SJCRH30 (cell line): ENCODE results near the gene CRTC1. TPM values are rescaled to one million over a fixed set of nuclear protein-coding genes. Genes with fewer than 3 reads are reported as not detected.
A peak's percentile ranks its signal among the peaks of the same experiment; 100 is the strongest.

Experiments used
- DNase-seq, 2 experiments: peaks; one replicate each; pipeline ENCODE4 v3.0.0-alpha.2; 2015 to 2020
- H3K27ac ChIP-seq: fragments of 250-450 bp; sonication (Bioruptor Pico); 2 replicates; pipeline ENCODE4 v1.5.1; 2020; ENCODE audit warnings: mild to moderate bottlenecking, moderate library complexity
- H3K27me3 ChIP-seq: fragments of 250-450 bp; sonication (Bioruptor Pico); 2 replicates; pipeline ENCODE4 v1.5.1; 2020; ENCODE audit warnings: mild to moderate bottlenecking, moderate library complexity
- H3K36me3 ChIP-seq: fragments of 250-450 bp; sonication (Bioruptor Pico); 2 replicates; pipeline ENCODE4 v1.5.1; 2020; ENCODE audit warnings: mild to moderate bottlenecking, moderate library complexity
- H3K4me1 ChIP-seq: fragments of 250-450 bp; sonication (Bioruptor Pico); 2 replicates; pipeline ENCODE4 v1.5.1; 2020; ENCODE audit warnings: mild to moderate bottlenecking, moderate library complexity
- H3K4me3 ChIP-seq: fragments of 250-450 bp; sonication (Bioruptor Pico); 2 replicates; pipeline ENCODE4 v1.5.1; 2020; ENCODE audit warnings: mild to moderate bottlenecking, moderate library complexity
- H3K9me3 ChIP-seq: fragments of 250-450 bp; sonication (Bioruptor Pico); replicated peaks from 2 replicates; pipeline ENCODE4 v1.5.1; 2020; ENCODE audit warnings: mild to moderate bottlenecking, moderate library complexity
- total RNA-seq: library from RNA; depleted of rRNA; stranded (reverse); fragments of >200 nt; shearing (Covaris generic); gene quantifications from 2 replicates; pipeline ENCODE4 v1.2.3, GENCODE V29; 2014

Gene CRTC1
- total RNA-seq, 1 experiment from 2014 or later, result 3.5 TPM

GRCh38 chr19:18659281-18660050, 24.0 kb upstream of the CRTC1 start:
- DNase-seq, result peak in 1 of 2 experiments; percentile 48
- H3K4me1 ChIP-seq, result peaks cover 33% of the 10 kb centered on the region
- no peaks in the 10 kb centered on the region for H3K36me3 ChIP-seq
- H3K4me3 ChIP-seq, result no peak overlapping the region
- H3K27me3 ChIP-seq, result peaks cover 13% of the 10 kb centered on the region; the same call in 1 of the 2 replicates
- H3K27ac ChIP-seq, result no peak overlapping the region
- no peaks in the 10 kb centered on the region for H3K9me3 ChIP-seq

- no peaks in the 10 kb centered on the region for H3K36me3 ChIP-seq
- H3K9me3 ChIP-seq, result no peaks in the 10 kb centered on the region
- peaks cover 15% of the 10 kb centered on the region; the same call in 1 of the 2 replicates for H3K27me3 ChIP-seq
- no peak overlapping the region for H3K27ac ChIP-seq
- DNase-seq, result no peak
- peaks cover 33% of the 10 kb centered on the region for H3K4me1 ChIP-seq
- H3K4me3 ChIP-seq, result peak overlapping the region; percentile 16; the same call in 1 of the 2 replicates
Observed at GRCh38 chr19:18660051-18660910, 23.2 kb upstream of the CRTC1 start.

- no peaks in the 10 kb centered on the region for H3K9me3 ChIP-seq
- H3K27me3 ChIP-seq, result peaks cover 23% of the 10 kb centered on the region
- DNase-seq, result no peak
- H3K27ac ChIP-seq, result no peak overlapping the region
- H3K4me3 ChIP-seq, result no peak overlapping the region
- peaks cover 33% of the 10 kb centered on the region for H3K4me1 ChIP-seq
- no peaks in the 10 kb centered on the region for H3K36me3 ChIP-seq
Observed at GRCh38 chr19:18660939-18661670, 22.4 kb upstream of the CRTC1 start.

GRCh38 chr19:18662972-18663732, 20.3 kb upstream of the CRTC1 start:
- peaks cover 20% of the 10 kb centered on the region for H3K4me1 ChIP-seq
- H3K36me3 ChIP-seq, result no peaks in the 10 kb centered on the region
- peaks cover 28% of the 10 kb centered on the region for H3K27me3 ChIP-seq
- no peak for DNase-seq
- H3K4me3 ChIP-seq, result no peak overlapping the region
- H3K9me3 ChIP-seq, result no peaks in the 10 kb centered on the region
- H3K27ac ChIP-seq, result no peak overlapping the region

GRCh38 chr19:18663940-18664530, 19.4 kb upstream of the CRTC1 start:
- DNase-seq, result no peak
- no peak overlapping the region for H3K27ac ChIP-seq

GRCh38 chr19:18665771-18666202, 17.7 kb upstream of the CRTC1 start:
- H3K4me3 ChIP-seq, result no peak overlapping the region
- H3K9me3 ChIP-seq, result no peaks in the 10 kb centered on the region
- peaks cover 18% of the 10 kb centered on the region for H3K27me3 ChIP-seq
- no peak overlapping the region for H3K27ac ChIP-seq
- H3K36me3 ChIP-seq, result no peaks in the 10 kb centered on the region
- no peaks in the 10 kb centered on the region for H3K4me1 ChIP-seq
- no peak for DNase-seq

More at GRCh38 chr19:18663940-18664530, 19.4 kb upstream of the CRTC1 start:
- Histone ChIP-seq H3K4me1 (peaks cover 12% of the 10 kb centered on the region), H3K9me3 (no peaks in the 10 kb centered on the region), H3K27me3 (peaks cover 27% of the 10 kb centered on the region), H3K4me3 (no peak overlapping the region), H3K36me3 (no peaks in the 10 kb centered on the region)

- DNase-seq, result no peak
- no peaks in the 10 kb centered on the region for H3K9me3 ChIP-seq
- no peak overlapping the region for H3K4me3 ChIP-seq
Observed at GRCh38 chr19:18666317-18666716, 17.2 kb upstream of the CRTC1 start.

GRCh38 chr19:18666784-18667183, 16.7 kb upstream of the CRTC1 start:
- no peak overlapping the region for H3K4me3 ChIP-seq
- H3K27me3 ChIP-seq, result peaks cover 17% of the 10 kb centered on the region
- H3K9me3 ChIP-seq, result no peaks in the 10 kb centered on the region
- H3K4me1 ChIP-seq, result no peaks in the 10 kb centered on the region
- H3K36me3 ChIP-seq, result no peaks in the 10 kb centered on the region
- no peak overlapping the region for H3K27ac ChIP-seq
- DNase-seq, result no peak

More at GRCh38 chr19:18666317-18666716, 17.2 kb upstream of the CRTC1 start:
- no peak overlapping the region for H3K27ac ChIP-seq
- H3K4me1 ChIP-seq, result no peaks in the 10 kb centered on the region
- no peaks in the 10 kb centered on the region for H3K36me3 ChIP-seq
- peaks cover 16% of the 10 kb centered on the region for H3K27me3 ChIP-seq

GRCh38 chr19:18667531-18668251, 15.8 kb upstream of the CRTC1 start:
- Histone ChIP-seq H3K27me3 (peaks cover 26% of the 10 kb centered on the region), H3K27ac (no peak overlapping the region), H3K36me3 (no peaks in the 10 kb centered on the region), H3K4me3 (no peak overlapping the region), H3K9me3 (no peaks in the 10 kb centered on the region), H3K4me1 (no peaks in the 10 kb centered on the region)
- DNase-seq, result no peak

- no peaks in the 10 kb centered on the region for H3K9me3 ChIP-seq
- H3K27me3 ChIP-seq, result peaks cover 26% of the 10 kb centered on the region
- no peaks in the 10 kb centered on the region for H3K4me1 ChIP-seq
- H3K27ac ChIP-seq, result no peak overlapping the region
- no peak overlapping the region for H3K4me3 ChIP-seq
- no peak for DNase-seq
- no peaks in the 10 kb centered on the region for H3K36me3 ChIP-seq
Observed at GRCh38 chr19:18668252-18668631, 15.2 kb upstream of the CRTC1 start.

- H3K9me3 ChIP-seq, result no peaks in the 10 kb centered on the region
- peaks cover 26% of the 10 kb centered on the region for H3K27me3 ChIP-seq
- DNase-seq, result no peak
- no peaks in the 10 kb centered on the region for H3K4me1 ChIP-seq
- H3K27ac ChIP-seq, result no peak overlapping the region
- H3K36me3 ChIP-seq, result no peaks in the 10 kb centered on the region
- no peak overlapping the region for H3K4me3 ChIP-seq
Observed at GRCh38 chr19:18668744-18669523, 14.5 kb upstream of the CRTC1 start.

- no peak for DNase-seq
- H3K4me3 ChIP-seq, result no peak overlapping the region
- no peaks in the 10 kb centered on the region for H3K36me3 ChIP-seq
- no peaks in the 10 kb centered on the region for H3K9me3 ChIP-seq
- H3K27me3 ChIP-seq, result peaks cover 26% of the 10 kb centered on the region
- H3K4me1 ChIP-seq, result no peaks in the 10 kb centered on the region
- H3K27ac ChIP-seq, result no peak overlapping the region
Observed at GRCh38 chr19:18669524-18669817, 14.0 kb upstream of the CRTC1 start.

GRCh38 chr19:18669883-18670282, 13.6 kb upstream of the CRTC1 start:
- peaks cover 26% of the 10 kb centered on the region for H3K27me3 ChIP-seq
- no peak overlapping the region for H3K27ac ChIP-seq
- no peak for DNase-seq
- no peaks in the 10 kb centered on the region for H3K36me3 ChIP-seq
- no peaks in the 10 kb centered on the region for H3K4me1 ChIP-seq
- H3K9me3 ChIP-seq, result no peaks in the 10 kb centered on the region
- no peak overlapping the region for H3K4me3 ChIP-seq
